GM21423 (cell line): ENCODE measurements around the gene PPP4C.

Experiments
- ATAC-seq: cut with Tn5 transposase; IDR thresholded peaks from one replicate; pipeline ENCODE4 v1.9.1; 2021; ENCODE audit warnings: mild to moderate bottlenecking, moderate library complexity; ENCODE audit not compliant: unreplicated experiment

The PPP4C gene

DNA sequence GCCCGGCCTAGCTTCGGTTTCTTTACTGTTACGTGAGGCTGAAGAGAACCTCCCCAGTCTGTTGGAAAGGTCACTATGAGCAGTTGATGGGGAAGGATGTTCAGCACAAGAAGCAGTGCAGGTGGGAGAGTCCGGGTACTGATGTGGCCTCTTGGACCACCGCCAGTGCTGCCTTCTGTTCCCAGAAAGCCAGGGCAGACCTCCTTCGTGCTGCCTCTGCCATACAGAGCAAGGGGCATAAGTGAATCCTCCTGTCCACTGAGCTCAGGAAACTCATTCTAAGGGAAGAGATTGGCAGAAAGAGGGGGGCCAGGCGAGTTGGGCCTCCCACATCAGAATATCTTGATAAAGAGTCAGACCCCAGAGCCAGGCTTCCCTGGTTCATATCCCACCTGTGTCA is 3.7 kb downstream of the PPP4C start:
- ATAC-seq, result no peak

DNA sequence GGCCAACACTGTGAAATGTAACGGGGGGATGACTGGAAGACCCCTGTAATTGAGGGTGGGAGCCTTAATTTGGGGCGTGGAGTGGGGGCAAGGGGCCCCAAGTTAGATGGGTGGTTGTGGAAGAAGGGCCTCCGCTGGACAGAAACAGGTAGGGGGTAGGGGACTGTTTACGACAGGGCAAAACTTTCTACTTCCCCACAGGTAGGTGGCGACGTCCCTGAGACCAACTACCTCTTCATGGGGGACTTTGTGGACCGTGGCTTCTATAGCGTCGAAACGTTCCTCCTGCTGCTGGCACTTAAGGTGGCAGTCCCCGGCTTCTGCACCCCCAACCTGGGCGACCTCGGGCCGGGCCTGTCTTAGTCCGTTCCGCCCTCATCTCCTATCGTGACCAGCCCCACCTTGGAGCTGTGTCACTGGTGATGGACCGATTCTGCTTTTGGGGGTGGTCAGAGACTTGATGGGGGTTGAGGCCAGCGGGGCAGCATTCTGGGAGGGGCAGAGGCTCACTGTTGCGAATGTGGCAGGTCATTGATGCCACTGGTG is 6.8 kb downstream of the PPP4C start:
- no peak for ATAC-seq

DNA sequence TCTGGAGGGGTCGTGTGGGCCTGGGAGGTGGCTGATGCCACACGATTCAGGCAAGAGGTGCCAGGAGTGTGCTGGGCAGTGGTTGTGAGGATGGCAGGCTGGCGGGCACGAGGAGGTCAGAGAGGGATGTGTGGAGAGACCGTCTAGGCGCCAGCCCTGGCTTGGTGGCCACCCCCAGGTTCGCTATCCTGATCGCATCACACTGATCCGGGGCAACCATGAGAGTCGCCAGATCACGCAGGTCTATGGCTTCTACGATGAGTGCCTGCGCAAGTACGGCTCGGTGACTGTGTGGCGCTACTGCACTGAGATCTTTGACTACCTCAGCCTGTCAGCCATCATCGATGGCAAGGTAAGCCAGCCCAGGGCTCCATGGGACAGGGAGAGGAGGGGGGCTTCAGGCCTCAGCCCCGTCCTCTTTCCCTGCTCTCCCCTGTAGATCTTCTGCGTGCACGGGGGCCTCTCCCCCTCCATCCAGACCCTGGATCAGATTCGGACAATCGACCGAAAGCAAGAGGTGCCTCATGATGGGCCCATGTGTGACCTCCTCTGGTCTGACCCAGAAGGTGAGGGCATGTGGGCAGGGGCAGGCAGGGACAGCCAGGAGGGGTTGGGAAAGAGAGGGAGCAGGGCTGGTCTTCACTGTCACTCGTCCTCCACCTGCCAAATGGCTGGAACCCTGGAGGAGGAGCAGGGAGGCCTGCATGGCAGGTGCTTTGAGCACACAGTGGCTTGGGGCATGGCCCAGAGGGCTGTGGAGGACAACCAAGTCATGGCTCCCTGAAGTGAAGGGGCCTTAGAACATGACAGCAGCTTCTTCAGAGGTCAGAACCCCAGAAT is 7.6 kb downstream of the PPP4C start:
- no peak for ATAC-seq

DNA sequence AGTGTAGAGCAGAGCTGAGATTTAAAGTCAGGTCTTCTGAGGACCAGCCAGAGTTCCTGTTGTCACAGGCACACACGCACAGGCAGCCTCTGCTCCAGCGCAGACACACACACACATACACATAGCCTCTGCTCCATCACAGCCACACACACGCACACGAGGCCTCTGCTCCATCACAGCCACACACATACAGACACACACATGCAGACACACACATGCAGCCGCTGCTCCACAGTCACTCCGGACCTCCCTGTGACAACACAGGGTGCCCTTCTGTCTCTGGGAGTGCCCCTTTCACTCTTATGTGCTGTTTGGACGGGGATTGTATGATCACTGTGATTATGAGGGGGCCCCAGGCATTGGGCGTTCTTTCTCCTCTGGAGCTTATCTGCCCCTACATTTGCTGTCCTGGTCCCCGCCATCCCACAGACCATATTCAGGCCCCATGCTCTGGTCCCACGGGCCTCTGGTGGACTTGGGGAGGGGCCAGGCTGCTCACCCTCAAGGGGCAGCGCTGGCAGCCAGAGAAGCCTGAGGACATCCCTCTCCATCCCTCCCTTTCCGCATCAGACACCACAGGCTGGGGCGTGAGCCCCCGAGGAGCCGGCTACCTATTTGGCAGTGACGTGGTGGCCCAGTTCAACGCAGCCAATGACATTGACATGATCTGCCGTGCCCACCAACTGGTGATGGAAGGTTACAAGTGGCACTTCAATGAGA is 8.5 kb downstream of the PPP4C start:
- no peak for ATAC-seq

DNA sequence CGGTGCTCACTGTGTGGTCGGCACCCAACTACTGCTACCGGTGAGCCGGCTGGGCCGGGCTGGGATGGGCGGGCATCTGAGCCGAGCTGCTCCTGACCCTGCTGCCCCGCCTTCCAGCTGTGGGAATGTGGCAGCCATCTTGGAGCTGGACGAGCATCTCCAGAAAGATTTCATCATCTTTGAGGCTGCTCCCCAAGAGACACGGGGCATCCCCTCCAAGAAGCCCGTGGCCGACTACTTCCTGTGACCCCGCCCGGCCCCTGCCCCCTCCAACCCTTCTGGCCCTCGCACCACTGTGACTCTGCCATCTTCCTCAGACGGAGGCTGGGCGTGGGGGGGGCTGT is 9.0 kb downstream of the PPP4C start:
- no peak for ATAC-seq

DNA sequence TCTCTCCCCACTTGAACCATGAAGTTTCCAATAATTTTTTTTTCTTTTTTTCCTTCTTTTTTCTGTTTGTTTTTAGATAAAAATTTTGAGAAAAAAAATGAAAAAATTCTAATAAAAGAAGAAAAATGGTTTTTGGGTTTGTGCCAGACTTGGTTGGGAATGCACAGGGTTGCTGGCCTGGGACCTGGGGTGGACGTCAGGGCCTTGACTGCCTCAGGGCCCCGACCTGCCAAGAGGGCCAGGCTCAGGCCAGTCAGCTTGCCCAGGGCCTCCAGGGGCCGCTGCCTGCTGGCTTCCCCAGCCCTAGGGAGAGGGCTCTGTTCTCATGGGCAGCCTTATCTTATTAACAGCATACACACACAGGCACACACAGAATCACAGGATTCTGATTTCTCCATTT is 9.5 kb downstream of the PPP4C start:
- ATAC-seq, result no peak

DNA sequence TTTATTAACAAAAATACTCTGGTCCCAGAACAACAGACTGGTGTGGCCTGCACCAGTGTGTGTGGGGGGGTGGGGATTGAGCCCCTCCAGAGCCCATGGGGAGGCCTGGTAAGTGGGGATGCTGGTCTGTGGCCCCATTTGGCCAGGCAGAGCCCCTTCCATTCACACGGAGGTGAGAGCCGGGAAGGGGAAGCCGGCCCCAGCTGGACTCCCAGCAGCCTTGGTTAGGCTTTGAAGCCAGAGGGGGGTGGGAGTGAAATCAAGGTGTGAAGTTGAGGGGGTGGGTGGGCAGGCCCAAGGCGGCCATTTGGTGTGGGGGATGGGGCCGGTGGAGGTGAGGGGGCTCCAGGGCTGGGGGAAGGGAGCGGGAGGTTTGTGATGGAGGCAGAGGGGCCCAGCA is 10.0 kb downstream of the PPP4C start:
- ATAC-seq, result no peak

DNA sequence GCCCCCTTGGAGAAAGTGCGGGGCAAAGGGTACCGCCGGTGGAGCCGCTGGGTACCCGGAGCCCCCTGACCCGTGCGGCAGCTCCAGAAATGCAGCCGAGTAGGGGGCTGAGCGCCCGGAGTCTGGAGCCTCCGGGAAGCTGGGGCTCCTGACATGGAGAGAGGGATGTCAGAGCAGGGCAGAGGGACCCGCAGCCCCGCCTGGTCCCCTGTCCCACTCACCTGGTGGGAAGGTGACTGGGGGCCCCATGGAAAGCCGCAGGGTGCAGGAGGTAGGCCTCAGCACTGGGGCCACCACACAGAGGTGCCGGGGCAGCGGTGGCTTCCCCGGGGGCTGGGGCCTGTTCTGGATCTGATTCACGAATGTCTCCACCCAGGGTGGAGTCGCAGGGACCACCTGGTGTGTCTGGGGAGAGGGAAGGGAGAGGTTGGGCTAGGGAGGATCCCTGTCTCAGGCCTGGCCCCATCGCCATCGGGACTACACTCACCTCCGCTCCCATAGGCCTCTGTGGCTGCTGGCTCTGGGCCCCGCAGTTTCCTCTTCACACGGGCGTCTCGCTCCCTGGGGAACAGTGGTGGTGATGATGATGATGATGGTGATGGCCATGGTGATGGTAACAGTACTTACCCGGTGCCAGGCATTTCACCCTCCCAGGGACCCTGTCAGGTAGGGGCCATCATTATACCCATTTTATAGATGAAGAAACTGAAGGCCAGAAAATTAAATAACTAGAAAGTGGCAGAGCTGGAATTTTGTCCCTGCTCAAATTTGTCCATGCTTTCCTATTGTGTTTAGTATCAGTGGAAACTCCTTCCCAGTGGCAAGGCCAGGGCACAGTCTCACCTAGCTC is 10.7 kb downstream of the PPP4C start:
- no peak for ATAC-seq

DNA sequence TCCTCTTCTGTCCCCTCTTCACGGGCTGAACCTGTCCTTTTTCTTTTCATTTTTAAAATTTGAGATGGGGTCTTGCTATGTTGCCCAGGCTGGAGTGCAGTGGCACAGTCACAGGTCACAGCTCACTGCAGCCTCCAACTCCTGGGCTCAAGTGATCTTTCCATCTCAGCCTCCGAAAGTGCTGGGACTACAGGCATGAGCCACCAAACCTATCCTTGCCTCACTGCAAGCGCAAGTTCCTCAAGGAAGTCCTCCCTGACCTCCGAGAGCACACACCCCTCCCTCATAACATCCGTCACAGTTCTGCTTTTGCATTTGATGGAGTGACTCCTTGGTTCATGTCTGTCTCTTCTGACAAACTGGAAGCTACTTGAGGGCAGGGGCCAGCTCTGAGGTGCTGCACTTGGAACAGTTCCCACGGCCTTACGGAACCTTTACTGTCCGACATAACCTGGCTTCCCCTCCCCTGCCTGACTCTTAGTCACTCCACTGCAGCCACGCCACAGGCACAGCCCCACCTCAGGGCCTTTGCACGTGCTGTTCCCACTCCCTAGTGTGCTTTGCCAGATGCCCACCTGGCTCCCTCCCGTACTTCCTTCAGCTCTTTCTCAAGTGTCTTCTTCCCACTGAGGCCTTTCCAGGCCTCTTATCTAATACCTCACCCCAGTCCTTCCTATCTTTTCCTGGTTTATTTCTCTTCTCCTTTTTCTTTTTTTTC is 11.5 kb downstream of the PPP4C start:
- ATAC-seq, result no peak

DNA sequence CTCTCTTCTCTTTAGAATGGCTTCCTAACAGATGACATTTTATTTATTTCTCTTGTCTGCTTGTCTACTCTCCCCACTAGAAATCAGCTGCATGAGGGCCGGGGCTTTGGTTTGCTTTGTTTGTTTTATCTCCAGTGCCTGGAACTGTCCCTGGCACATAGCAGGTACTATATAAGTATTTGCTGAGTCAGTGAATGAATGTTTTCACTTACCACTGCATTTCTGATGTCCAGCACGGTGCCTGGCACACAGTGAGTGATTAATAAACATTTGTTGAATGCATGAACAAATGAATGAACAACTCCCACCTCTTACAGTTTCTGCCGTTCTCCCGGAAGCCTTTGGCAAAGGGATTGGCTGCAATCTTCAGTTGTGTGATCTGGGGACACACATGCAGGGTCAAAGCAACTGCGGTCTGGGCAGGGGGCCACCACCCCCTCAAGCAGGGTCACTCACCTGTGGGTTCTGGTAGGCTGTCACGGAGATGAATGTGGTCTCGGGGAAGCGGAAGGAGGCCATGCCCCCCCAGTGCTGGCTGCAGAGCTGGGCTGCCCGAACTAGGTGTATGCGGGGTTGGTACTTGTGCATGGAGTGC is 12.5 kb downstream of the PPP4C start:
- no peak for ATAC-seq

DNA sequence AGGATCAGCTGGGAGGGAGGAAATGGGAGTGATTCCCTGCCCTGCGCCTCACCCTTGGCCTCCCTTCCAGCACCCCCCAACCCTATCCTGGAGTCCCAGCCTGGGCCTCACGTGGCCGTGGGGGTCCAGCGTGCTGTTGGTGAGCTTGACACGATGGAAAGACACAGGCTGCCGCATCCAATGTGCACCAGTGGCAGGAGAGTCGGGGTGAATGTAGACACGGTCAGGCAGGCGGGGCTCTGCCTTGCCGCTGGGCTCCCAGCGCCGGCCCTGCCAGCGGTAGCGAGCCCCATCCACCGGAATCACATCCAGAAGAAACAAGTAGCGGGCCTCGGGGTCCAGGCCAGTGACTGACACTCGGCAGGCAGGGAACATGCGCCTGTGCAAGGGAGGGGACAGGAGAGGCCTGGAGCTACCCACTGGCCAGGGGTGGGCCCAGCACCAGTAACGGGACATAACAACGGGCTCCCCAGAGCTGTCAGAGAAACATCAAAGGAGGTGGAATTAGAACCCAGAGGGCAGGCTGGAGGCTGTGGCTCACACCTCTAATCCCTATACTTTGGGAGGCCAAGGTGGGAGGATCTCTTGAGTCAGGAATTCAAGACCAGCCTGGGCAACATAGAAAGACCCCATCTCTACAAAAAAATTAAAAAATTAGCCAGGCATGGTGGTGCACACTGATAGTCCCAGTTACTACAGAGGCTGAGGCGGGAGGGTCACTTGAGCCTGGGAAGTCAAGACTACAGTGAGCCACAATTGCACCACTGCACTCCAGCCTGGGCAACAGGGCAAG is 13.2 kb downstream of the PPP4C start:
- no peak for ATAC-seq

DNA sequence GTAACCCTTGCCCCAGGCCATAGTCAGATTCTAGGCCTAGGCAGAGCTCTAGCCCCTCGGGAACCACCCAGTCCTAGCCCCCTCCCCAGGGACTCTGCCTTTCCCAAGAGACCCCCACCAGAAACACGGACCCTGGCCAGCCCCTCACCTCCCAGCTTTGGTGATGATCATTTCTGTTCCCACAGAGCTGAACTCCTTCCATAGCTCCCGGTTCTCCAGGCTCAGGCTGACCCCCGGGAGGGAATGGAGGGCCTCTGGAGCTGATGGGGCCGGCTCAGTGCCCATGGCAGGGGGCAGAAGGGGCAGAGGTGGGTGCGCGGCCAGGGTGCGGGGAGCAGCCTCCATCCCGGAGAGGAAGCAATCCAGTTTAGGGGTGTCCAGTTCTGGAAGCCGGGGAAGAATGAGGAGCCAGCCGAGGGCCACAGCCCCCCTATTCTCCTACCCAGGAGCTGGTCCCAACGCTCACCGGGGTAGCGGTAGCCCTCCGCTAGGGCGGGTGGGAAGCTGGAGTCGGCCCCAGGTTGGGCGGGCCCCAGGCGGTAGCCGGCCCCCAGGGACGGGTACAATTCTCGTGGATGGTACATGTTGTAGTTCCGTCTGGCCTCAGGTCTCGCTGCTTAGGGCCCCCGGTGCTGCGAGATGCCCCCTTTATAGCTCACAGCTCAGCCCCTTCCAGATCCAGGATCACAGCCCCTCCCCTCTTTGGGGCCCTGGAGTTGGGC is 15.0 kb downstream of the PPP4C start:
- ATAC-seq, result no peak

DNA sequence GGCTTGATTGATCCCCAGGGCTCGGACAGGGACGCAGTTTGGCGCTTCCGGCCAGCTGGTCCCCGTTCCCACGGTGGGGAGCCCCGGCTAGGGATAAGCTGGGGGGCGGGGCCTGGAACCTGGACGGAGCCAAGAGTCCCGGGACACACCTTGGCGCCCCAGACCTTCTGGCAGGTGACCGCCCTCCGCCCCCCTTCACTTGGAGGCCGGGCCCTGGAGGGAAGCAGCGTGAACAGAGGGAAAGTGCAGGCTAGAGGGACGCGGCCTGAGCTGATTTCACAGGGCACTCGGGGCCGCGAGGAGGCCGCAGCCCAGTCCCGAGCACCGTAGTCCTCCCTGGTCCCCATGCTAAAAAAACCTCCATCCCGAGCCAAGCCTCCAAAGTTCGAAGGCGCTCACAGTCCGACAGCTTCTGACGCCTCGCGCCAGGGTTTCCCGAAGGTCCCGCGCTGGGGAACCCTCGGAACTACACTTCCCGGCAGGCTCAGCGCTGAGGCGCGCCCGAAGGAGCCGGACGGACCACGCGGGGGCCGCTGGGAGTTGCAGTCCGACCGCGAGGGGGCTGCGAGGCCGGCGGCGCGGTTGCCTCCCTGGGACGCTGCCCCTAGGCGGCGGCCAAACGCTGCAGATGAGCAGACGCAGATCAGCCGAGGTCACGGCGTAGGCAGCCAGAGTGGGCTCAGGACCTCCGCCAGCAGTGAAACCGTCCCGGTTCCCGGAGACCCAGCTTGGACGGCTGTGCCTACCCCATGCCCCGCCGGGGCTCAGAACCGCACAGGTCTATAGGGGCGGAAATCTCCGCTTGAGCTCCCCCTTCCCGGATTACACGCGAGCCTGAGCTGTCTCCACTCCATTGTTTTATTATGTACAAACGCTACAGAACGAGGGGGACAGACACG is 15.9 kb downstream of the PPP4C start, which contains the start of gene TBX6:
TSS of gene TBX6 (minus strand) at position 451 of the 899 bp plus-strand sequence. CDS start 731 bp downstream, outside the sequence.
- ATAC-seq, result peak; percentile 63

DNA sequence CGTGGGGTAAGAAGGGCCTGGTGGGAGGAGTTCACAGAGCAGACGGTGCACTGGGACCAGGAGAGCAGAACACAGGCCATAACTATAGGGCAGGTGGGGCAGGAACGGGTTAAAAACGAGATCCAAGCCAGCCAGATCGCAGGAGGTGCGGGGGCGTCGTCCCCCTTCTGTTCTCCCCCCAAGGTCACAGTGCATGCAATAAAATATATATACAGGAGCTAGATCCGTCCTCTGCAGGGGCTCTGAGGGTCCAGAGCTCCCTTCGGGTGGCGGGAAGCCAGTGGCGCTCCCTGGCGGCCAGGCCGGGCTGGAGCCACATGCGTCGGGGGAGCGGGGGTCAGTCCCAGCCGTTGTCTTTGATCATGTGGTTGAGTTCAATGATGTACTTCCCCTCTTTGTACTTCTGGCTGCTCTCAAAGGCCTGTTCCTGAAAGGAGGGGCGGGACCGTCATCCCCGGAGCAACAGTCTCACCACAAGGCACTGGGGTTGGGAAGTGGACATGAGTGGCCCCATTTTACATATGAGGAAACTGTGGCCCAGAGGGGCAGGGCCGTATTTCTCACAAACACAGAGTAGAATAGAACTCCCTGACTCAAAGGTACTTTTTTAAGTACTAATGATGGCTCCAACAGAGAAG is 16.7 kb downstream of the PPP4C start:
- ATAC-seq, result peak; percentile 50

DNA sequence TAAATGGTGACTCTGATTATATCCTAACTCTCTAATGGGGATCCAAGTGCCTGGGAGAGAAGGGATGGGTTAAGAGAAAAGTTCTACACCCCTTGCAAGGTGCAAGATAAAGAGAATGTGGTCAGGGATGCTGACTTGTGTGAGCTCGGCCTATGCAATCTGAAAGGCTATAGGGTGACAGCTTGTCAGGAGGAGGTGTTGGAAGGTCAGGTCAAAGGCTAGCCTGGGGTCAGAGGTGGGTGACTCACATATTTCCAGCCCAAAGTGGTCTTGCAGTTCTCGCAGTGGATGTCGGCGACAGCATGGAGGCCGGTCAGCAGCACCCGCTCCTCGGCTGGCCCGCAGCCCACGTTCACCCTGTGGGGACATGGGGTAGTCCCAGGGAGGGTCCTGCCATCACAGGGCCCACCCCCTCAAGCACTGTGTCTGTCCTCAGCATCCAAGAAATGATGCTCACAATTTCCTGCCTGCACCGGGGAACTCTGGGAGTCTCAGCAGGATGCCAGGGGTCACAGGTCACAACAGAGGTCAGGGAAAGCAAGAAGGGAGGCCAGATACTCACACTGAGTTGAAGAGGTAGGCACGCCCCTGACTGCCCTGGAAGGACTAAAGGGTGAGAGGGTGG is 18.9 kb downstream of the PPP4C start:
- ATAC-seq, result no peak

DNA sequence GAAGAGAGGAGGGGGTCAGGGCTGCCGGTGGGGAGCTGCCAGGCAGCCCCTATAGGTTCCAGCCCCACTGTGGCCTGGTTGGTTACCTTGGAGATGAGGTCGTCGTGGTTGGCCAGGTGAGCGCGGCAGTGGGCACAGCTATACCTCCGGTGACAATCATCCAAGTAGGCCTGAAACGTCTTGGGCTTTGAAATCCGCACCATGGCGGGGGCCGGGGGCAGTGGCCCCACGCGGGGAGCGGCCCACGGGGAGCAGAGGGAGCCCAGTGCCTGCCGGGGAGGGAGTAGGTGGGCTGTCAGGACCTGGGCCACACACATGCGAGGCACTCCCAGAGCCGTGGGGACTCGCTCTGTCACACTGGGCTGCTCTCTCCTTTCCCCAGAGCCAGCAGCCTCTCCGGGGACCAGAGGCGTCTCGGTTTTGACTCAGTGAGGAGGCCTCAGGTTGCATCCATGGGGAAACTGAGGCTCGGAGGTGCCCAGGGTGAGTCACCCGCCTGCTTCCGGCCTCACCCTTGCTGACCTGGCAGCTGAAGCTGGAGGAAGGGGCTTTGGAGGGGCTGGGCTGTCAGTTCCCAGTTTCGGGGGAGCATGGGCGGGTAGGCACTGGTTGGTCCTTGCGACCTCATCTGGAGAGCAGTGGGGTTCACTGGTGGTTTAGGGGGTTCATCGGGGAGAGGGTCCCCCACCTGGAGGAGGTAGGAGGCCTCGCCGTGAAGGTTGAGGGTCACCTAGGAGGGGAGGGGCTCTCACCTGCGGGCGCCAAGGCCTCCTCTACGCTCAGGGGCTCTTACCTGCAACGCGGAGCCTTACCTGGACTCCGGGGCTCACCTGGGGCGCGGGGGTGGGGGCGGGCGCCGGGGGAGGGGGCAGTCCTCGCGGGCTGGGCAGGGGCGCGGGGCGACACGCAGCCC is 19.6 kb downstream of the PPP4C start:
- ATAC-seq, result no peak
